Activated T-helper 1 cell treated with anti-CD3 and anti-CD28 coated beads, Interleukin-2, amount 50 U/mL, for 16 hours (primary cell): ENCODE data around the gene TFDP2.
"Not testable (repeated sequence)": the region's sequence is repeated elsewhere in the genome, so short reads cannot be mapped to it uniquely, and the experiment has no call there.

Experiments
- DNase-seq, 2 donors: peaks; one replicate each; pipeline ENCODE4 v3.0.0-alpha.2; 2020; ENCODE audit warnings: low read depth in 1 of 2, low spot score in 1 of 2

TFDP2 gene

DNA sequence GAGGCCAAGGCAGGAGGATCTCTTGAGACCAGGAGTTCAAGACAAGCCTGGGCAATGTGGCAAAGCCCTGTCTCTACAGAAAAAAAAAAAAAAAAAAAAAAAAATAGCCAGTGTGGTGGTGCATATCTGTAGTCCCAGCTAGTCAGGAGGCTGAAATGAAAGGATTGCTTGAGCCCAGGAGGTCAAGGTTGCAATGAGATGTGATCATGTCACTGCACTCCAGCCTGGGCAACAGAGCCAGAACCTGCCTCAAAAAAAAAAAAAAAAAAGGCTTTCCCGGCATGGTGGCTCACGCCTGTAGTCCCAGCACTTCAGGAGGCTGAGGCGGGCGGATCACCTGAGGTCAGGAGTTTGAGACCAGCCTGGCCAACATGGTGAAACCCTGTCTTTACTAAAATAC lies 73.7 kb downstream of the TFDP2 start:
- DNase-seq: not testable (repeated sequence)

DNA sequence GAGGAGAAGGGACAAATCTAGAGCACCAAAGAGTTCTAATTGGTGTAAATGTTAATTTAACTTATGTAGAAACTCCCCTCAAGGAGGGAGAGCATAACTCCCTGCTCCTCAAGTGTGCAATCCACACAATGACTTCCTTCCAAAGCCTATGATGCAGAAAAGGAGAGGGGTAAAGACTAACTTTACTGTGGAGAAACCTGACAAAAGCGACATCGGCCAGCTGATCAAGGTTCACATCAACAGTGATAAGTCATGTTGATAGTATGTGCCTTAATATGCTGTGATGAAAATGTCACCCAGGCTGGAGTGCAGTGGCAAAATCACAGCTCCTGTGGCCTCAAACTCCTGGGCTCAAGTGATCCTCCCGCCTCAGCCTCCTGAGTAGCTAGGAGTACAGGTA lies 76.5 kb downstream of the TFDP2 start:
- no peak for DNase-seq

DNA sequence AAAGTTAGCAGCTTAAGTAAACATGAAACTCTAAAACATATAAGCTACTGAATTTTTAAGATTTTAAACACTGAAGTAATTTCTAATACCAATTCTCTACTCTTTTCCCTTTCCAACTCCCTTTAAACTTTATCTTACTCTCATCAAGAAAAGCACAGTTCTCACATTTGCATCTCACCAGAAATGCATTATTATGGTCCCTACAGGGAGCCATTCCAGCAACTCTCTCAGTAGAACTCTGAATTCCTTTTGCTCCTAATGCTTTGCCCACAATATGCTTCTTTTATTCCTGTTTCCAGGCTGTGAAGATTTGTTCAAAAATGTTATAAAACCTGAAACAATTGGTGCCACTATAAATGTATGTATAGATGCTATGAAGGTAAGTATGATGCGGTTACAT lies 83.4 kb downstream of the TFDP2 start:
- DNase-seq: no peak

DNA sequence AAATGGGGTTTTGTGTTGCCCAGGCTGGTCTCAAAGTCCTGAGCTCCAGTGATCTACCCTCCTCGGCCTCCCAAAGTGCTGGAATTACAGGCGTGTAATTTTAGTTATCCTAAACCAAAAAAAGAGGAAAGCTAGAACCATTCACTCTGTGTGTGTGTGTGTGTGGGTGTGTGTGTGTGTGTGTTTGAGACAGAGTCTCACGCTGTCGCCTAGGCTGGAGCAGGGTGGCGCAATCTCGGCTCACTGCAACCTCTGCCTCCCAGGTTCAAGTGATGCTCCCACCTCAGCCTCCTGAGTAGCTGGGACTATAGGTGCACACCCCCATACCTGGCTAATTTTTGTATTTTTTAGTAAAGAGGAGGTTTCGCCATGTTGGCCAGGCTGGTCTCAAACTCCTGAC lies 84.0 kb downstream of the TFDP2 start:
- DNase-seq: no peak

DNA sequence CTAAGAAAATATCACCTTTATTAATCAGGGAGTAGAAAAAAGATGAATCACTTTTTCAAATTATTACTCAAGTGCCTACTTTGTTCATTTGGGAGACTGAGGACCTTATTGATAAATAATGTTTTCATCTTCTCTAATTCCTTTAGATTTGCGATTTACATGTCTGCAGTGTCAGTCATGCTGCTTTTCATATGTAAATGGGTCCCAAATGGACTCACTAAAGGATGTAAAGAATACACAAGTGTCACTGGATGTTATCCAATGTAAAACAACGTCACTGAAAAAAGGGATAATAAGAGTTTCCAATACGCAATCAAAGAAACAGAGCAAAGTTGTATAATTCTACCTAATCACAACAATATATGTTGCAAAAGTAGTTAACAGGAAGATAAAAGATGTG lies 84.9 kb downstream of the TFDP2 start:
- DNase-seq: no peak

DNA sequence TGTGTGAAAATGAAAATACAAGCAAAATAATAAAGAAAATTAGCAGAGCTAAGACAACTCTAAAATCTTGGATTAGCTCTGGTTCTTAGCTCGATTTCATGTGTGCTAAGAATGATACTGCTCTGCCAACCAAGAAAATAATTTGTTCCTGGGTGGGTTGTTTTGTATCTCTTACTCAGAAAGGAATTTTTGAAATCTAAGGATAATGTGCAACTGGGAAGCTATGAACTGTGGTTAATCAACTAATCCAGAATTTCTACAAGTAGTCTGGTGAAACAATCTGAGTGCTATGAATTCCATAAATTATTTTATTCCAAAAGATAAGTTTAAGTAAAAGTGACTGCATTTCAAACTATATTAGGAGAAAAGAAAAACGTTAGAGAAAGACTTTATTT lies 92.0 kb downstream of the TFDP2 start:
- DNase-seq: no peak

DNA sequence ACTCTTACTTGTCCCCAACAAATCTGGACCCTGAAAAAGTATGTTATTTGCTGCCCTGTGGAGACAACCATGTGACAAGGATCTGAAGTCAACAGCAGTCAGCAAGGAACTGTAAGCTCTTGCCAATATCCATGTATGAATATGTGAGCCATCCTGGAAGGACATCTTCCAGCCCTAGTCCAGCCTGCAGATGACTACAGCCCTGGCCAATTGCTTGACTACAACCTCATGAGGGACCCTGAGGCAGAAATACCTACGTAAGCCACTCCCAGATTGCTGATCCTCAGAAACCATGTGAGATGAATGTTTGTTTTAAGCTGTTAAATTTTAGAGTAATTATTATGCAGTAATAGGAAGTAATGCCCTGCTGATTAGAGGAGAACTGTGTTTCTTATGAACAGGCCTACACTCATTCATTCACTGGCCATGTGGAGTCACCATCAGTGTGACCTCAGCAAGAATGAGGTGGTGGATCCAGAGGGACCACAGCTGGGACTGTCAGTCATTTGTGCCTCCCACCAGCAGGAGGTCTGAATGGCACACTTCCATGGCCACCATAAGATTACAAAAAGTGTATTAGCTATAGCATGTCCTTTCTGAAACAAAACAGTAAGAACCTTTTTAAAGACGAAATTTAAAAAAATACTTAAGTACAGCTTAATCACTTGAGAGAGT lies 92.6 kb downstream of the TFDP2 start:
- DNase-seq: no peak

DNA sequence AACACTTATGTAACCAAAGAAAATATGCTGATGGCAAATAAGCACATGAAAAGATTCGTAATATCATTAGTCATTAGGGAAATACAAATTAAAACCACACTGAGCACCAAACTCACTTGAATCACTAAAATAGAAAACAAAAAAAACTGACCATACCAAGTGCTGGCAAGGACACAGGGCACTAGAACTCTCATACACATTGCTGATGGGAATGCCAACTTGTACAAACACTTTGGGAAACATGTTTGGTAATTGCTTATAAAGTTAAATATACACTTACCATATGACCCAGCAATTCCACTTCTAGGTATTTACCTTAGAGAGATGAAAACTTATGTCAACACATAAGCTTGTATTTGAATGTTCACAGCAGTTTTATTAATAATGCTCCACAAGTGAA lies 95.5 kb downstream of the TFDP2 start:
- DNase-seq: no peak

DNA sequence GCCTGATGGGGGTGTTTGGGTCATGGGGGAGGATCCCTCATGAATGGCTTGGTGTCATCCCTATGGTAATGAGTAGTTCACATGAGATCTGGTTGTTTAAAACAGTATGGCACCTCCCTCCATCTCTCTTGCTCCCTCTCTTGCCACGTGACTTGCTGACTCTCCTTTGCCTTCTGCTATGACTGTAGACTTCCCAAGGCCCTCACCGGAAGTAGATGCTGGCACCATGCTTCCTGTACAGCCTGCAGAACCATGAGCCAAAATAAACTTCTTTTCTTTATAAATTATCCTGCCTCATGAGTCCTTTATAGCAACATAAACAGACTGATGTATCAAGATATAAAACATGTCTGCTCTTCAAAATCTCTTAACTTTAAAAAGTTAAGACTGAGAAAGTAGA lies 96.1 kb downstream of the TFDP2 start:
- DNase-seq: no peak

DNA sequence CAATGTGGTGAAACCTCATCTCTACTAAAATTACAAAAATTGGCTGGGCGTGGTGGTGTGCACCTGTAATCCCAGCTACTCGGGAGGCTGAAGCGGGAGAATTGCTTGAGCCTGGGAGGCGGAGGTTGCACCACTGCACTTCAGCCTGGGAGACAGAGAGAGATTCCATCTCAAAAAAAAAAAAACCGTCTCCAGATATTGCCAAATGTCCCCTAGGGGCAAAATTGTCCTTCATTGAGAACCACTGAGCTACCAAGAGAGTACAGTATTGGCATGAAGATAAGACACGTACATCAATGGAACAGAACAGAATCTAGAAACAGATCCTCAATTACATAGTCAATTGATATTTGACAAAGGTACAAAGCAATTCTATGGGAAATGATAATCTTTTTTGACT lies 98.0 kb downstream of the TFDP2 start:
- no peak for DNase-seq

DNA sequence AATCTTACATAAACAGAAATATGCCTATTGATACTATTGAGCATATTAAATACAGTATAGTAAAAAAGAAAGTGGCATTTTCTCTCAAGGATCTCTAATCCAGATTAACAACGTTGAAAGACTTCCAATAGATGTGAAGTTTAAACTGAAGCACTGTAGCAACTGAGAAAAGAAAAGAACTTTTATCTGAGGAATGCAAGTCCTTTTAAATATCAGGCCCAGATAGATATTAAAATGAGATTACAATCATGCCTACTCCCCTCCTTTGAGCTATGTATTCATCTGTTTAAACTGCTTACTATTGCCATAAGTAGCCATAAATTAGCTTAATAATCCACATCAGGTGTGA lies 102.3 kb downstream of the TFDP2 start:
- DNase-seq: no peak

DNA sequence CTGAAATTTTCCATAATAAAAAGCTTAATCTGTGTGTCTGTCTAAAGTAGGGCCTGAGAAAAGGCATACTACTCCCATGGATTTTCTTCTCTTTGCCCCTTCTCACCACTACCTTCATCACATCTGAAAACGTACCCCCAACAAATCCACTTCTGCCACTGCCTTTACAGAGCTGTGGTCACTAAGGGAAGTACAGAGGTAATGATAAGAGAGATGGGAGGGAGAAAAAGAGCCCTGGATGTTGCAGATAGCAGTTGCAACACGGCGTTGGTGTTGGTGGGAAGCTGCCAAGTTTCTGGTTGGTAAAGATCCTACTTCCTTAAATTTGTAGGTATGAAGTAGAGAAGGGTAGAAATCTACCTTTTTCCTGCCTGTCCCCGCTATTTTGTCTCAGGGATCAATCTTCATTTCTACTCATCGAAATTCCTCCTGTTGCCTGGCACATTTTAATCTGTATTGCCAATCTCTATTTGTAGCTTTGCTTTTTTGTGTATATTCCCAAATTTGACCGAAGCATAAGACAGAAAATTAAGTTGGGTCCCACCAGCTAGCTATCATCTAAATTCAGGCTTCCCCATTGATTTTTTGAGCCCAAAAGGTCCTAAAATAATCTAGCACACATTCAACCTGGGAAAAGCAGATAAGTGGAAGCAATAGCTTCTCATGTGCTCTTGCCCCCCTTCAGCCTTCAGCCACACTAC lies 102.9 kb downstream of the TFDP2 start:
- no peak for DNase-seq

DNA sequence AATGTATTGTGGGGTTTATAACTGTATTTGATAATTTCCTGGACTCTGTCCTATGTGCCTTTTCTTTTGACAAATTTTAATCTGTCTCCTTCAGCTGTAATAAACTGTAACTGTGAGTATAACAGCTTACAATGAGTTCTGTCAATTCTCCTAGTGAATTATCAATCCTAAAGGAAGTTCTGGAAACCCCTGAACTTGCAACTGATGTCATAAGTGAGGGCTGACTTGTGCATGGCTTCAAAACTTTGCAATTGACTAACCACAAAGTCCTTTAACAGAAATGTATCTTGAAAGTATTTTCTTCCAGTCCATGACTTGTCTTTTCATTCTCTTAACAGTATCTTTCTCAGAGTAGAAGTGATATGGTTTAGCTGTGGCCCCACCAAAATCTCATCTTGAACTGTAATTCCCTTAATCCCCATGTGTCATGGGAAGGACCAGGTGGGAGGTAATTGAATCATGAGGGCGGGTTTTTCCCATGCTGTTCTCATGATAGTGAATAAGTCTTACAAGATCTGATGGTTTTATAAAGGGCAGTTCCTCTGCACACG lies 108.3 kb downstream of the TFDP2 start:
- DNase-seq: no peak

DNA sequence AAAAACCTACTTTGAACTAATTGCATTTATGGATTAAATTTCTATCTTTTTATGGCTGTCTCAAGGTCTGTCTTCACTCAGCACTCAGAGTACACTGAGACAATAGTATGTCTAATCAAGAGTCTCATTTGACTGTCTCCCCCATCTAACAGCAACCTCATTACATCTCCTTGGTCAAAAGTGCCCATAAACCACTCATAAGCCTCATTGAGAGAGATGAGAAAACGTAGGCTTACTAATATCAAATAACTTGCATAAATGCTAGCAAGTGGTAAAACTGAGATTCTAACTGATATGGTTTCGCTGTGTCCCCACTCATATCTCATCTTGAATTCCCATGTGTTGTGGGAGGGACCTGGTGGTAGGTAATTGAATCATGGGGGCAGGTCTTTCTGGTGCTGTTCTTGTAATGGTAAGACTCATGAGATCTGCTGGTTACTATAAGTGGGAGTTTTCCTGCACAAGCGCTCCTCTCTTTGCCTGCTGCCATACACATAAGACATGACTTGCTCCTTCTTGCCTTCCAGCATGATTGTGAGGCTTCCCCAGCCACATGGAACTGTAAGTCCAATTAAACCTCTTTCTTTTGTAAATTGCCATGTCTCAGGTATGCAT lies 113.9 kb downstream of the TFDP2 start:
- DNase-seq: no peak

DNA sequence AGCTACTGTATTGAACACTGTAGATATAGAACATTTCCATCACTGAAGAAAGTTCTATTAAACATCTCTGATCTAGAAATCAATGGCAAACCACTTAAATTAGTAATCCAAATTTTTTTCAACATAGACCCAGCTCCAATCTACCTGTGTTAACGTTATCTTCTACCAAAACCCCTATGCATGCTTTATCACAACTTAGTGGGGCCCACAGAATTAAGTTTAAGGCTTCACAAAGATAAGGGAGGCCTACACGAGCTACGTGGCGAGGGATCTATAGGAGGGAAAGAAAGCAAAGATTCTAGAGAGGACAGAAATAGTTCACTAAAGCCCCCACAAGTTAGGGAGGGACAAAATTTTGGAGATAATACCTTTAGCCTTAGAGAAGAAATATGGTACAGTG lies 116.1 kb downstream of the TFDP2 start:
- DNase-seq: no peak

DNA sequence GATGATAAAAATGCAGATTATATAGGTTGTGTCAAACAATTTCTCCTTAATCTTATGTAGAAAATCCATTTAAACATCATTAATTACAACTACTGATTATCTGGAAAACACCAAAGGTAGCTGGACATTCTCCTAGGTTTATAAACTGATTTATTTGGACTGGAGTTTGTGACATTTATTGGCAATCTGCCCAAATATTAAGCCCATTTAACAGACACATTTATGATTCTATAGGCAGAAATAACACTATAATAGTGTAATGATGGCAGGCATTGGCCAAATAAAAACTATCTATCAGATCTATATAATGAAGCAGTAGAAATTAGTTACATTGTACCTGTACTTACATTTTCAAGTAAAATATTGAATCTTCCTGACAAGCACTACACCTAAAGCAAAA lies 117.8 kb downstream of the TFDP2 start:
- no peak for DNase-seq

DNA sequence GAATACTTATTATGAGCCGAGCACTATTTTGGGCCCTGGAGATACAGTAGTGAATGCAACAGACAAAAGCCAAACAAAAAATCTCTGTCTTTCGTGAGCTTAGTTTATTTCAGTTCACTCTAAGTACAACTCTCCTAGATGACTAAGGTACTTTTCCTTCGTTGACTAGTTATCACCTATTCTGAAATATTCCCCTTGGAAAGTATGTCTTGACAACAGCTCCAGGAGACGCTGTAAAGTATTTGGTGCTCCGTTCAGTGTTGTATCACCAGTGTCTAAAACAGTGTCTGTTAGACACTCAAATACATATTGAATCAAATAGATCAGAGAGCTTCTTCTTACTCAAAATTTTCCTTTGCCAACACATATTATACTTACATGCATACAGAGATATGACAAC lies 119.6 kb downstream of the TFDP2 start:
- no peak for DNase-seq

DNA sequence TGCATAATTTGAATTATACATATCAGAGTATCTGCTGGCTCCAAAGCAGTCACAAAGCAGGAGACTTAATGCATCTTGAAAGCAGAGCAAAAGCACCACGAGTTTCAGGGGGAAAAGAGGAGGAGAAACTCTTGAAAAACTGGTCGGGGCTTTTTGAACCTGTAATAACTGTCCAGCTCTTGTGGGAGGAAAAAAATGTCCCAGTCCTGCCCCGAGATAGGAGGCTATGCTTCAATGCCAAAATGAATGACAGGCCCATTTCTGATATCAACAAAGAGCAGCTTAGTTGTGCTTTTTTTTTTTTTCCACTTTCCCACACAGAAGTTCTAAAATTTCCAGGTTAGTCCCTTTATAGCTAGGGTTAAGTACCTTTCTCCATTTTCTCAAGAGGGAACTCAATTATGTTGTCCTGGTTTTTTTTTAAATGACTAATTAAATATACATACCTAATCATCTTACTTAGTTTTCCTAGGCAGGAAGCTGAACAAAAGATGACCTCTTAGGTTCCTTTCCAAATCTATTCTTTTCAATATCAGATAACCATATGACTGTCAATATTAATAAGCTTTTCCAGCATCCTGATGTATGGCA lies 120.2 kb downstream of the TFDP2 start:
- DNase-seq: no peak

DNA sequence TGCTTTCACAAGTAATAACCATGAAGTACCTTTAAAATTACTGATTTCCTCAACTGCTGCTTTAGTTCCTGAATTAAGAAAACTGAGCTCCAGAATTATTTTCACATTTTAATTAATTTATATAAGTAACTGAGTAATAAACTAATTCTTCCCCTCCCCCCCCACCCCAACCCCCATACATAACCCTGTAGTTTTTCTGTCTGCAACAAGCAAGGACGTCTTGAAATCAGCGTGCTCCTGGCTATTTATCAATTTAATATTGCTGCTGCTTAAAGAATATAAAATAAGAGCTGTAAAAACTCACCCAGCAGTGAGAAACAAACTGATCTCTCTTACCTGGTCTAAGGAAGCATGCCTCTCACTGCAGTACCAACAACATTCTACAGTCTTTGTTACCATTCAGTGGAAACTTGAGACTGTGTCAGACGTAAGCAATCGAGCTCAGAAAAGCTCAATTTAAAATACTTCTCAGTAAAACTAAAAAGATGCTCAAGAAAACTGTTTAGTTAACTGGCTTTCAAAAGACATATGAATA lies 121.0 kb downstream of the TFDP2 start:
- DNase-seq: no peak

DNA sequence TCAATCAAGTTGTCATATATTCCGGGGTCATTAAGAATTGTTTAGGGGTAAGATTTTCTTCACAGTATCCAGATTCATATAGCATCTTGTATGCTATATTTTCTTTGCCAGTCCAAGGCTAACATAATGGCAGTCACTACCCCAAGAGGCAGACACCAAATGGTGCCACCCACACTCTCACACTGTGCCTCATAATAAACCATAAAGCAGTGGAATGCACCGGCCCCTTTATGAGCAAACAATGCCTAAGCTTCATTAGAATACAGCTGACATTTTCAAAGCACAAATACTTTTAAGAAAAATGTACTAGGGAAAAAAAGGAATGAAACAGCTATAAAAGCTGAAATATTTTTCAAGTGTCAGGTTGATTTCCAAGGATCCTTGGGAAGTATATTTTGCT lies 121.6 kb downstream of the TFDP2 start:
- no peak for DNase-seq

DNA sequence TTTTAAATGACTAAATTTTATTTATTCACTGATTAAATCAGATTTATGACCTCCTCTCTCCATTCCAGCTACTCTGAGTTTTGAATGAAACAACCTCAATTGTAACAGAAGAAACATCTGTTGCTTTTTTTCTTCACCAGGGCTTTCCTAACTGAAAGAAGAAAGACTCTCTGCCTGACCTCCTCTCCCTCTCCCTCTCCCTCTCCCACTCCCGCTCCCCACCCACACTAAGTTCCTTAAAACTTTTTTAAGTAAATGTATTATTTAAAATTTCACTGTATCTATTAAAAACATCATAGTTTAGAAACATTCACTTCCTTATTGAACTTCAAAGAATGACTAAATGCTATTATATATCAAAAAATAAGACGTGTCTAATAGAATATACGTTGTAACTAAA lies 122.0 kb downstream of the TFDP2 start:
- no peak for DNase-seq

DNA sequence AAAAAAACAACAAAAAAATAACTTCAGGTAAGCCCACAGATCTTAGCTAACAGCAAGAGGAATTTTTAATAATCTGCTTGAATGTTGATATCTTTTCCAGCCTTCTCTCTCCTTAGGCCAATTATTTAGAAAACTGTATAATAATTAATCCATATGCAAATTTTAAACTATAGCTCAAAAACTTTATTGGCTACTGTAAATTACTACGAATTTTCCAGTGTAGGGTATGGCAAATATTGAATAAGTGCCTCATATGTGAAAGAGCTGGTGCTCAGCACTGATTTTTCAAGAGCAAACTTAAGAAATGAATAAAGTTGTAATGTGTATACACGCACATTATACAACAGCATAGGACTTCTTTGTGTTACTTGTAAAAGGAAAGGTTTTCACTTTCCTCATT lies 123.0 kb downstream of the TFDP2 start:
- DNase-seq: no peak
